GM21390 (cell line): ENCODE measurements around the gene LANCL3.
"Not testable (repeated sequence)": the region's sequence is repeated elsewhere in the genome, so short reads cannot be mapped to it uniquely, and the experiment has no call there.

Source experiments
- ATAC-seq: cut with Tn5 transposase; IDR thresholded peaks from one replicate; pipeline ENCODE4 v1.9.1; 2021; ENCODE audit not compliant: unreplicated experiment

LANCL3 gene

GRCh38 chrX:37609727-37610126 lies 38.3 kb downstream of the LANCL3 start:
- no peak for ATAC-seq

GRCh38 chrX:37613933-37614332 lies 42.5 kb downstream of the LANCL3 start:
- no peak for ATAC-seq

- ATAC-seq: no peak
Observed at GRCh38 chrX:37627602-37628001, 56.1 kb downstream of the LANCL3 start.

- ATAC-seq: no peak
Observed at GRCh38 chrX:37638047-37638446, 66.6 kb downstream of the LANCL3 start.

- ATAC-seq: no peak
Observed at GRCh38 chrX:37640142-37640541, 68.7 kb downstream of the LANCL3 start.

- ATAC-seq: no peak
Observed at GRCh38 chrX:37641859-37642258, 70.4 kb downstream of the LANCL3 start.

GRCh38 chrX:37644381-37645305 lies 73.2 kb downstream of the LANCL3 start:
- no peak for ATAC-seq

- no peak for ATAC-seq
Observed at GRCh38 chrX:37646254-37646653, 74.8 kb downstream of the LANCL3 start.

GRCh38 chrX:37650879-37651278 lies 79.4 kb downstream of the LANCL3 start:
- ATAC-seq: not testable (repeated sequence)

GRCh38 chrX:37651921-37652452 lies 80.5 kb downstream of the LANCL3 start:
- no peak for ATAC-seq

GRCh38 chrX:37652589-37653231 lies 81.2 kb downstream of the LANCL3 start:
- no peak for ATAC-seq

GRCh38 chrX:37653397-37654085 lies 82.1 kb downstream of the LANCL3 start:
- ATAC-seq: no peak

GRCh38 chrX:37658343-37659030 lies 87.0 kb downstream of the LANCL3 start:
- no peak for ATAC-seq

GRCh38 chrX:37659047-37659446 lies 87.6 kb downstream of the LANCL3 start:
- ATAC-seq: no peak

GRCh38 chrX:37662181-37662580 lies 90.7 kb downstream of the LANCL3 start:
- no peak for ATAC-seq

- no peak for ATAC-seq
Observed at GRCh38 chrX:37666516-37666915, 95.1 kb downstream of the LANCL3 start.

GRCh38 chrX:37667141-37667540 lies 95.7 kb downstream of the LANCL3 start:
- ATAC-seq: no peak

- ATAC-seq: no peak
Observed at GRCh38 chrX:37672563-37672962, 101.1 kb downstream of the LANCL3 start.

- no peak for ATAC-seq
Observed at GRCh38 chrX:37676811-37677210, 105.3 kb downstream of the LANCL3 start.

GRCh38 chrX:37677243-37677642 lies 105.8 kb downstream of the LANCL3 start:
- peak; percentile 11 for ATAC-seq

GRCh38 chrX:37677765-37678164 lies 106.3 kb downstream of the LANCL3 start:
- ATAC-seq: peak; percentile 91
